Nephron (organoid): Measurements from ENCODE around the gene DPM2.

Source experiments
- H3K27ac Mint-ChIP-seq, 3 experiments: 2 replicates each; pipeline ENCODE4 v1.8.0; 2020; ENCODE audit warnings: mixed read lengths in 3 of 3, mild to moderate bottlenecking in 2 of 3, moderate library complexity in 1 of 3
- H3K27me3 Mint-ChIP-seq: 2 replicates; pipeline ENCODE4 v1.8.0; 2021; ENCODE audit warnings: low read depth, mild to moderate bottlenecking, moderate library complexity, mixed read lengths
- H3K36me3 Mint-ChIP-seq: 2 replicates; pipeline ENCODE4 v1.8.0; 2020; ENCODE audit warnings: low read depth, mixed read lengths
- H3K4me1 Mint-ChIP-seq: 2 replicates; pipeline ENCODE4 v1.8.0; 2020; ENCODE audit warnings: mixed read lengths
- H3K4me3 Mint-ChIP-seq, 3 experiments: 2 replicates each; pipeline ENCODE4 v1.8.0; 2020; ENCODE audit warnings: mild to moderate bottlenecking in 3 of 3, mixed read lengths in 3 of 3, moderate library complexity in 2 of 3
- H3K9me3 Mint-ChIP-seq: 2 replicates; pipeline ENCODE4 v1.8.0; 2020; ENCODE audit warnings: mixed read lengths
- CTCF ChIP-seq, 3 experiments: fragments of 200-600 bp; sonication (generic); IDR thresholded peaks; one replicate each; pipeline ENCODE4 v1.5.0; 2021; ENCODE audit warnings: antibody characterized with exemption in 3 of 3; ENCODE audit not compliant: unreplicated experiment in 3 of 3

Gene DPM2

GRCh38 chr9:127940593-127940992 lies 2.9 kb upstream of the DPM2 start:
- no peaks in the 10 kb centered on the region for H3K9me3 Mint-ChIP-seq
- H3K4me1 Mint-ChIP-seq: peaks cover 57% of the 10 kb centered on the region
- peak overlapping the region; percentile 24 to 62 (median 59) for H3K4me3 Mint-ChIP-seq
- H3K27me3 Mint-ChIP-seq: no peaks in the 10 kb centered on the region
- peaks cover 10% of the 10 kb centered on the region for H3K36me3 Mint-ChIP-seq
- H3K27ac Mint-ChIP-seq: peak overlapping the region in 2 of 3 experiments; percentile 24 to 28
- no peak for TF ChIP-seq CTCF (IDR thresholded peaks at IDR 0.05; ENCODE audit: unreplicated experiment in 3 of 3)

GRCh38 chr9:127938298-127938690 lies 640 bp upstream of the DPM2 start:
- H3K27me3 Mint-ChIP-seq: no peaks in the 10 kb centered on the region
- H3K27ac Mint-ChIP-seq: peak overlapping the region in 2 of 3 experiments; percentile 78 to 89
- peaks cover 56% of the 10 kb centered on the region for H3K4me1 Mint-ChIP-seq

GRCh38 chr9:127937056-127937387 lies 632 bp downstream of the DPM2 start:
- H3K27ac Mint-ChIP-seq: peak overlapping the region; percentile 17 to 78 (median 78)

More at GRCh38 chr9:127938298-127938690, 640 bp upstream of the DPM2 start:
- H3K36me3 Mint-ChIP-seq: peaks cover 13% of the 10 kb centered on the region
- H3K9me3 Mint-ChIP-seq: no peaks in the 10 kb centered on the region
- H3K4me3 Mint-ChIP-seq: peak overlapping the region; percentile 68 to 82 (median 79)
- TF ChIP-seq CTCF (IDR thresholded peaks at IDR 0.05; ENCODE audit: unreplicated experiment in 3 of 3): no peak

GRCh38 chr9:127936347-127936852 lies 1.3 kb downstream of the DPM2 start:
- peak overlapping the region in 2 of 3 experiments; percentile 45 to 78 for H3K27ac Mint-ChIP-seq
- peak overlapping the region; percentile 90 to 99 (median 97) for H3K4me3 Mint-ChIP-seq
- H3K9me3 Mint-ChIP-seq: no peaks in the 10 kb centered on the region
- H3K27me3 Mint-ChIP-seq: peaks cover 2% of the 10 kb centered on the region
- peaks cover 11% of the 10 kb centered on the region for H3K36me3 Mint-ChIP-seq
- H3K4me1 Mint-ChIP-seq: peaks cover 44% of the 10 kb centered on the region
- TF ChIP-seq CTCF (IDR thresholded peaks at IDR 0.05; ENCODE audit: unreplicated experiment in 3 of 3): no peak

More at GRCh38 chr9:127937056-127937387, 632 bp downstream of the DPM2 start:
- no peak for TF ChIP-seq CTCF (IDR thresholded peaks at IDR 0.05; ENCODE audit: unreplicated experiment in 3 of 3)
- no peaks in the 10 kb centered on the region for H3K27me3 Mint-ChIP-seq
- peaks cover 47% of the 10 kb centered on the region for H3K4me1 Mint-ChIP-seq
- peaks cover 11% of the 10 kb centered on the region for H3K36me3 Mint-ChIP-seq
- H3K9me3 Mint-ChIP-seq: no peaks in the 10 kb centered on the region
- H3K4me3 Mint-ChIP-seq: peak overlapping the region; percentile 90 to 99 (median 97)

GRCh38 chr9:127935765-127936221 lies 1.9 kb downstream of the DPM2 start:
- peak overlapping the region in 2 of 3 experiments; percentile 45 to 67 for H3K27ac Mint-ChIP-seq
- TF ChIP-seq CTCF (IDR thresholded peaks at IDR 0.05; ENCODE audit: unreplicated experiment in 3 of 3): no peak
- peak overlapping the region; percentile 90 to 99 (median 97) for H3K4me3 Mint-ChIP-seq
- H3K27me3 Mint-ChIP-seq: peaks cover 4% of the 10 kb centered on the region
- H3K36me3 Mint-ChIP-seq: peaks cover 11% of the 10 kb centered on the region
- no peaks in the 10 kb centered on the region for H3K9me3 Mint-ChIP-seq
- peaks cover 43% of the 10 kb centered on the region for H3K4me1 Mint-ChIP-seq

GRCh38 chr9:127934986-127935385 lies 2.7 kb downstream of the DPM2 start:
- Mint-ChIP-seq H3K27me3 (peaks cover 7% of the 10 kb centered on the region), H3K9me3 (no peaks in the 10 kb centered on the region), H3K36me3 (peaks cover 11% of the 10 kb centered on the region), H3K4me1 (peaks cover 40% of the 10 kb centered on the region), H3K4me3 (peak overlapping the region; percentile 76 to 99 (median 90)), H3K27ac (no peak overlapping the region)
- no peak for TF ChIP-seq CTCF (IDR thresholded peaks at IDR 0.05; ENCODE audit: unreplicated experiment in 3 of 3)
